Stimulated activated CD8-positive, alpha-beta memory T cell treated with anti-CD3 and anti-CD28 coated beads, Interleukin-12 subunit alpha, Interleukin-12 subunit beta, amount 100 ng/mL, for 1 hour (primary cell): Measurements from ENCODE around the gene LCE1B.

ENCODE experiments used
- DNase-seq: peaks from one replicate; pipeline ENCODE4 v3.0.0-alpha.2; 2020; ENCODE audit warnings: low read depth

The LCE1B gene

GRCh38 chr1:152861374-152861773 is 49.6 kb downstream of the LCE1B start:
- no peak for DNase-seq
